HepG2 (cell line): ENCODE measurements around the gene C20orf141. TPM values are rescaled to one million over a fixed set of nuclear protein-coding genes. Genes with fewer than 3 reads are reported as not detected.

Source experiments
- ATAC-seq: fragments of 200-7000 bp; cut with Tn5 transposase; 3 replicates; pipeline ENCODE4 v1.9.1; 2020; ENCODE audit warnings: mild to moderate bottlenecking, moderate library complexity
- BruUV-seq: library from RNA; stranded (reverse); fragments of 400-500 nt; replicated peaks from 2 replicates; lab custom pipeline; 2021; lab: Mats Ljungman, UMichigan
- CTCF ChIA-PET: fragments of 300-600 bp; formaldehyde crosslinking; extraction: SDS; loops from one replicate; lab custom pipeline; 2021; ENCODE audit warnings: low total read pairs, inconsistent platforms, low intra/inter-chr PET ratio; lab: Yijun Ruan, JAX
- POLR2A ChIA-PET: fragments of 350-600 bp; sonication (Branson Sonifier 250); formaldehyde crosslinking; loops from one replicate; lab custom pipeline; 2020; ENCODE audit warnings: antibody characterized with exemption, inconsistent platforms; lab: Yijun Ruan, JAX
- DNase-seq: peaks from one replicate; pipeline ENCODE4 v3.0.0-alpha.2; 2015; ENCODE audit warnings: low spot score
- FAIRE-seq: peaks from 3 replicates; lab custom pipeline; 2011; peaks lifted over from hg19 to GRCh38; lab: Jason Lieb, UNC
- H2AFZ ChIP-seq: one replicate; pipeline ENCODE4 v1.6.1; 2011; ENCODE audit warnings: low read length, inconsistent platforms
- H3K27ac ChIP-seq: fragments of 300-600 bp; 3 replicates; pipeline ENCODE4 v1.8.0; 2011; ENCODE audit warnings: mixed run types, mild to moderate bottlenecking, mixed read lengths, low read length, inconsistent platforms; ENCODE audit not compliant: insufficient read depth; ENCODE audit errors: extremely low read length
- H3K27me3 ChIP-seq, 2 experiments: fragments of 200-600 bp in 1 of 2; 2 replicates in 1 of 2; 3 replicates in 1 of 2; pipeline versions ENCODE4 v1.6.0 to v1.8.0; 2011; ENCODE audit warnings: low read length in 2 of 2, mild to moderate bottlenecking in 2 of 2, moderate library complexity in 2 of 2, inconsistent platforms in 1 of 2; ENCODE audit not compliant: insufficient read depth in 2 of 2, control insufficient read depth in 1 of 2
- H3K36me3 ChIP-seq, 2 experiments: fragments of 200-600 bp in 1 of 2; replicated peaks in 1 of 2; 2 replicates in 1 of 2; 3 replicates in 1 of 2; pipeline versions ENCODE4 v1.5.1 to v1.8.0; 2011; ENCODE audit warnings: low read length in 2 of 2, inconsistent platforms in 1 of 2; ENCODE audit not compliant: insufficient read depth in 2 of 2, control insufficient read depth in 1 of 2
- H3K4me1 ChIP-seq: 2 replicates; pipeline ENCODE4 v1.5.1; 2012; ENCODE audit warnings: low read length, inconsistent platforms; ENCODE audit not compliant: insufficient read depth
- H3K4me2 ChIP-seq: 2 replicates; pipeline ENCODE4 v1.6.0; 2011; ENCODE audit warnings: low read depth, low read length, inconsistent platforms
- H3K4me3 ChIP-seq, 3 experiments: fragments of 200-600 bp in 1 of 3; sonication (generic), shearing (Covaris generic) in 1 of 3; replicated peaks in 1 of 3; 2 replicates each; pipeline ENCODE4 v1.5.1; 2011 to 2016; ENCODE audit warnings: low read length in 3 of 3, inconsistent platforms in 2 of 3, low read depth in 2 of 3, mild to moderate bottlenecking in 2 of 3, control low read depth in 1 of 3, mixed read lengths in 1 of 3; ENCODE audit not compliant: insufficient read depth in 1 of 3
- H3K79me2 ChIP-seq: one replicate; pipeline ENCODE4 v1.6.1; 2011; ENCODE audit warnings: low read length, inconsistent platforms; ENCODE audit not compliant: insufficient read depth
- H3K9ac ChIP-seq: 2 replicates; pipeline ENCODE4 v1.6.0; 2011; ENCODE audit warnings: mild to moderate bottlenecking, low read depth, low read length, inconsistent platforms; ENCODE audit not compliant: insufficient read depth
- H3K9me3 ChIP-seq: 2 replicates; pipeline ENCODE4 v1.5.1; 2012; ENCODE audit warnings: mild to moderate bottlenecking, low read length
- H4K20me1 ChIP-seq: 2 replicates; pipeline ENCODE4 v1.6.0; 2011; ENCODE audit warnings: inconsistent platforms, mild to moderate bottlenecking, low read length, moderate library complexity; ENCODE audit not compliant: insufficient read depth
- BHLHE40 ChIP-seq: IDR thresholded peaks from 2 replicates; pipeline ENCODE4 v1.6.1; 2011; ENCODE audit warnings: low read length, improper control_type of control experiment
- FOXO1 ChIP-seq: sonication (generic); formaldehyde crosslinking; IDR thresholded peaks from 2 replicates; pipeline ENCODE4 v1.4.0; 2020; ENCODE audit warnings: missing genetic modification reagents
- HCFC1 ChIP-seq: fragments of 150-350 bp; IDR thresholded peaks from 2 replicates; pipeline ENCODE4 v1.6.1; 2014; ENCODE audit warnings: low read depth, low read length
- KAT7 ChIP-seq: IDR thresholded peaks from 2 replicates; pipeline ENCODE4 v1.6.1; 2018; ENCODE audit warnings: borderline replicate concordance, missing compliant biosample characterization
- KAT8 ChIP-seq: IDR thresholded peaks from 2 replicates; pipeline ENCODE4 v1.6.1; 2016; ENCODE audit warnings: missing genetic modification reagents, missing compliant biosample characterization
- PPARG ChIP-seq: conservative IDR thresholded peaks from 2 replicates; pipeline ENCODE4 v1.6.1; 2016; ENCODE audit warnings: missing biosample characterization, missing genetic modification reagents
- REL ChIP-seq: sonication (generic); formaldehyde crosslinking; conservative IDR thresholded peaks from 2 replicates; pipeline ENCODE4 v1.8.0; 2022; ENCODE audit warnings: mild to moderate bottlenecking, missing genetic modification reagents, moderate library complexity
- RNF2 ChIP-seq: fragments of 450-650 bp; conservative IDR thresholded peaks from 2 replicates; pipeline ENCODE4 v1.6.1; 2016; ENCODE audit warnings: low read depth
- ZFP90 ChIP-seq: sonication (generic); formaldehyde crosslinking; IDR thresholded peaks from 2 replicates; pipeline ENCODE4 v1.8.0; 2022; ENCODE audit warnings: missing genetic modification reagents, mild to moderate bottlenecking, inconsistent platforms, borderline replicate concordance
- ZIK1 ChIP-seq: sonication (generic); formaldehyde crosslinking; IDR thresholded peaks from 2 replicates; pipeline ENCODE4 v1.5.0; 2020; ENCODE audit warnings: mild to moderate bottlenecking, low read depth, missing genetic modification reagents, borderline replicate concordance
- ZNF225 ChIP-seq: sonication (generic); formaldehyde crosslinking; IDR thresholded peaks from 2 replicates; pipeline ENCODE4 v1.4.0; 2020; ENCODE audit warnings: mild to moderate bottlenecking, missing genetic modification reagents
- ZNF607 ChIP-seq: sonication (generic); formaldehyde crosslinking; IDR thresholded peaks from 2 replicates; pipeline ENCODE4 v1.5.1; 2020; ENCODE audit warnings: missing genetic modification reagents, mild to moderate bottlenecking, borderline replicate concordance
- ZNF784 ChIP-seq: sonication (generic); formaldehyde crosslinking; IDR thresholded peaks from 2 replicates; pipeline ENCODE4 v1.5.1; 2020; ENCODE audit warnings: missing genetic modification reagents, mild to moderate bottlenecking, borderline replicate concordance
- WGBS: methylation state at CpG from one replicate; pipeline ENCODE4 v1.1.6; 2017; ENCODE audit warnings: low lambda C conversion rate; 5-methylcytosine and 5-hydroxymethylcytosine counted together
- in situ Hi-C: cut with HindIII; loops from 2 replicates; pipeline ENCODE4 v1.10.0; 2017; ENCODE audit warnings: low pct_unique_long_range_greater_than_20kb; ENCODE audit not compliant: extremely low pct_ligation_motif_present
- intact Hi-C: fragments of 100-400 bp; cut with micrococcal nuclease; formaldehyde crosslinking; loops from one replicate; pipeline ENCODE4 v1.10.0; 2022; ENCODE audit not compliant: unreplicated experiment
- polyA plus RNA-seq, 8 experiments: library from polyadenylated mRNA; depleted of rRNA in 3 of 8; stranded (reverse) in 7 of 8; unstranded in 1 of 8; fragments of >200 nt; fragmentation: Illumina TruSeq in 4 of 8; extraction: Trizol in 4 of 8; gene quantifications; 2 replicates each; pipeline versions ENCODE4 v1.2.1 to v1.2.3, GENCODE V29; 2011 to 2016; ENCODE audit warnings: low read depth in 4 of 8, missing spikeins in 1 of 8, mixed read lengths in 1 of 8; ENCODE audit not compliant: insufficient read depth in 1 of 8
- total RNA-seq, 5 experiments: library from RNA; depleted of rRNA; stranded (reverse); fragments of >200 nt; fragmentation: Illumina TruSeq; extraction: Trizol; gene quantifications; 2 replicates each; pipeline ENCODE4 v1.2.3, GENCODE V29; 2016; ENCODE audit warnings: low read depth in 1 of 5
- TF ChIP-seq, protein P1 (sequence below): sonication (generic); formaldehyde crosslinking; IDR thresholded peaks from 2 replicates; pipeline ENCODE4 v1.5.1; 2020; ENCODE audit warnings: missing genetic modification reagents, mild to moderate bottlenecking, borderline replicate concordance
- TF ChIP-seq, protein P2 (sequence below), 2 experiments: IDR thresholded peaks; 2 replicates each; pipeline ENCODE4 v1.6.1; 2011 to 2012; ENCODE audit warnings: low read length in 2 of 2, borderline replicate concordance in 1 of 2, low read depth in 1 of 2, mild to moderate bottlenecking in 1 of 2, moderate library complexity in 1 of 2
- TF ChIP-seq, protein P3 (sequence below): conservative IDR thresholded peaks from 2 replicates; pipeline ENCODE4 v1.6.1; 2018; ENCODE audit warnings: missing genetic modification reagents

The C20orf141 gene
- total and polyA plus RNA-seq, 2 of the 13 experiments (the other 11 are each of a cell fraction or from before 2014, with no cell fraction given), result not detected

- Histone ChIP-seq H3K36me3 (peaks cover 6 to 8% of the 10 kb centered on the region in 2 experiments; a peak in 4 of 5 replicates), H2AFZ (no peak overlapping the region), H3K9ac (no peak overlapping the region), H3K27ac (no peak overlapping the region), H4K20me1 (no peaks in the 10 kb centered on the region), H3K27me3 (no peaks in the 10 kb centered on the region), H3K4me3 (no peak overlapping the region), H3K4me2 (no peak overlapping the region), H3K79me2 (no peaks in the 10 kb centered on the region)
- FAIRE-seq (no peak), DNase-seq (no peak)
- intact Hi-C loops, result no loop called here
- CTCF ChIA-PET, result no interaction called here
- POLR2A ChIA-PET, result no interaction called here
- TF ChIP-seq, protein P1, sequence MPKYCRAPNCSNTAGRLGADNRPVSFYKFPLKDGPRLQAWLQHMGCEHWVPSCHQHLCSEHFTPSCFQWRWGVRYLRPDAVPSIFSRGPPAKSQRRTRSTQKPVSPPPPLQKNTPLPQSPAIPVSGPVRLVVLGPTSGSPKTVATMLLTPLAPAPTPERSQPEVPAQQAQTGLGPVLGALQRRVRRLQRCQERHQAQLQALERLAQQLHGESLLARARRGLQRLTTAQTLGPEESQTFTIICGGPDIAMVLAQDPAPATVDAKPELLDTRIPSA (CRISPR knock-in tag), result no peak
- TF ChIP-seq ZNF784 (CRISPR knock-in tag), result no peak
- no peak for TF ChIP-seq ZNF225 (CRISPR knock-in tag)
- TF ChIP-seq, protein P2, sequence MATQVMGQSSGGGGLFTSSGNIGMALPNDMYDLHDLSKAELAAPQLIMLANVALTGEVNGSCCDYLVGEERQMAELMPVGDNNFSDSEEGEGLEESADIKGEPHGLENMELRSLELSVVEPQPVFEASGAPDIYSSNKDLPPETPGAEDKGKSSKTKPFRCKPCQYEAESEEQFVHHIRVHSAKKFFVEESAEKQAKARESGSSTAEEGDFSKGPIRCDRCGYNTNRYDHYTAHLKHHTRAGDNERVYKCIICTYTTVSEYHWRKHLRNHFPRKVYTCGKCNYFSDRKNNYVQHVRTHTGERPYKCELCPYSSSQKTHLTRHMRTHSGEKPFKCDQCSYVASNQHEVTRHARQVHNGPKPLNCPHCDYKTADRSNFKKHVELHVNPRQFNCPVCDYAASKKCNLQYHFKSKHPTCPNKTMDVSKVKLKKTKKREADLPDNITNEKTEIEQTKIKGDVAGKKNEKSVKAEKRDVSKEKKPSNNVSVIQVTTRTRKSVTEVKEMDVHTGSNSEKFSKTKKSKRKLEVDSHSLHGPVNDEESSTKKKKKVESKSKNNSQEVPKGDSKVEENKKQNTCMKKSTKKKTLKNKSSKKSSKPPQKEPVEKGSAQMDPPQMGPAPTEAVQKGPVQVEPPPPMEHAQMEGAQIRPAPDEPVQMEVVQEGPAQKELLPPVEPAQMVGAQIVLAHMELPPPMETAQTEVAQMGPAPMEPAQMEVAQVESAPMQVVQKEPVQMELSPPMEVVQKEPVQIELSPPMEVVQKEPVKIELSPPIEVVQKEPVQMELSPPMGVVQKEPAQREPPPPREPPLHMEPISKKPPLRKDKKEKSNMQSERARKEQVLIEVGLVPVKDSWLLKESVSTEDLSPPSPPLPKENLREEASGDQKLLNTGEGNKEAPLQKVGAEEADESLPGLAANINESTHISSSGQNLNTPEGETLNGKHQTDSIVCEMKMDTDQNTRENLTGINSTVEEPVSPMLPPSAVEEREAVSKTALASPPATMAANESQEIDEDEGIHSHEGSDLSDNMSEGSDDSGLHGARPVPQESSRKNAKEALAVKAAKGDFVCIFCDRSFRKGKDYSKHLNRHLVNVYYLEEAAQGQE (IDR thresholded peaks at IDR 0.05; ENCODE audit: borderline replicate concordance in 1 of 2, low read depth in 1 of 2, low read length in 2 of 2), result no peak
- no peak for TF ChIP-seq ZNF607
- TF ChIP-seq, protein P3, sequence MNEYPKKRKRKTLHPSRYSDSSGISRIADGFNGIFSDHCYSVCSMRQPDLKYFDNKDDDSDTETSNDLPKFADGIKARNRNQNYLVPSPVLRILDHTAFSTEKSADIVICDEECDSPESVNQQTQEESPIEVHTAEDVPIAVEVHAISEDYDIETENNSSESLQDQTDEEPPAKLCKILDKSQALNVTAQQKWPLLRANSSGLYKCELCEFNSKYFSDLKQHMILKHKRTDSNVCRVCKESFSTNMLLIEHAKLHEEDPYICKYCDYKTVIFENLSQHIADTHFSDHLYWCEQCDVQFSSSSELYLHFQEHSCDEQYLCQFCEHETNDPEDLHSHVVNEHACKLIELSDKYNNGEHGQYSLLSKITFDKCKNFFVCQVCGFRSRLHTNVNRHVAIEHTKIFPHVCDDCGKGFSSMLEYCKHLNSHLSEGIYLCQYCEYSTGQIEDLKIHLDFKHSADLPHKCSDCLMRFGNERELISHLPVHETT, result no peak
- TF ChIP-seq HCFC1, result no peak
- TF ChIP-seq FOXO1, result no peak
- TF ChIP-seq KAT7 (CRISPR knock-in tag), result no peak
- no peak for TF ChIP-seq RNF2
- TF ChIP-seq PPARG (CRISPR knock-in tag), result no peak
- no peak for TF ChIP-seq ZIK1 (CRISPR knock-in tag)
- TF ChIP-seq REL, result no peak
- TF ChIP-seq ZFP90 (CRISPR knock-in tag), result no peak
- no peak for TF ChIP-seq KAT8 (CRISPR knock-in tag)
- TF ChIP-seq BHLHE40, result no peak
- TF ChIP-seq, all 625 proteins: peak for 0
- Histone ChIP-seq H3K4me1 (peaks cover 12% of the 10 kb centered on the region), H3K9me3 (no peaks in the 10 kb centered on the region)
- ATAC-seq, result no peak
- WGBS, result 96% methylated on average over 10 of the region's 10 CpGs
- in situ Hi-C loops, result no loop called here
- BruUV-seq, result no TSS peak
Observed at GRCh38 chr20:2865101-2865500, 50.3 kb downstream of the C20orf141 start.
